ENCODE results near the gene PLCB4.

DNA sequence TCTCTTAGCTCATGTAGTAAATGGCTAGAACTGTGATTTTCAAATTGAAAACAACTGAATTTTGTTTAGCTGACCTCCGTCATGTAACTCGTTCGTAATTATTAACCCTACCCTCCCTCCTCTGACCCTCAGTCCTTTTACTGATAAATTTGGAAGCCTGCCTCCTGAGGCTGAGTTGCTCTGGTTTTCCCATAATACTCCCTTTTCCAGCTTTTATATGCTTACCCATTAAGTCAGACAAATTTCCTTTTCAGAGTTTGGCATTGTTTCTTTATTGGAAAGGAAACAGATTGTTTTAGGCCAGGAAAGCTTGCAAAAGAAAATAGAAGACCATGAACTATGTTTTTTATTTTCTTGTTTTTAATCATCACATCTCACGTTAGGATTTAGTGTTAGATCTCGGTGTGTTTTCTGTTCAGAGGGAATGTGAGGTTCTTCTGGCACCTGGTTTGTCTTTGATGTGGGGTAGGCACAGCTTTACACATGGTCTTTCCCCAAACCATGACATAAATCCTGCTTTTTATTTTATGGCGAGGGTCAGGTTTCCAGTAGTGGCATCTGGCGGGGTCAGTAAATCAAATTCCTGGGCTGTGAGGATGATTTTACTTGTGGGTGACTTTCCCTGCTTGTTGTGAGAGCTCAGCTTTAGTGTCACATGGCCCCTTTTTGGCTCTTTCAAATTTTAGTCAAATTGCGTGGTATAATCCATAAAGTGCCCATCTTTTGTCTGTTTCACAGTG lies 24.5 kb downstream of the PLCB4 start:
- no peak for TF ChIP-seq POLR2AphosphoS5 (IDR thresholded peaks at IDR 0.05; ENCODE audit: low read depth, low read length)
- no peak for TF ChIP-seq NRF1 (IDR thresholded peaks at IDR 0.05; ENCODE audit: low read depth, low read length)
- TF ChIP-seq CTCF (IDR thresholded peaks at IDR 0.05): no peak
- TF ChIP-seq EZH2phosphoT487 (IDR thresholded peaks at IDR 0.05; ENCODE audit: borderline replicate concordance, low read depth): no peak
- TF ChIP-seq CHD2 (IDR thresholded peaks at IDR 0.05; ENCODE audit: low read length, partially characterized antibody): no peak
- no peak for TF ChIP-seq TAF1 (IDR thresholded peaks at IDR 0.05; ENCODE audit: borderline replicate concordance, low read depth, low read length)
- TF ChIP-seq FOXJ3 (CRISPR knock-in tag; IDR thresholded peaks at IDR 0.05): no peak

Measured in SK-N-SH (cell line).